Measurements from ENCODE around the gene AREG.

Gene AREG

DNA sequence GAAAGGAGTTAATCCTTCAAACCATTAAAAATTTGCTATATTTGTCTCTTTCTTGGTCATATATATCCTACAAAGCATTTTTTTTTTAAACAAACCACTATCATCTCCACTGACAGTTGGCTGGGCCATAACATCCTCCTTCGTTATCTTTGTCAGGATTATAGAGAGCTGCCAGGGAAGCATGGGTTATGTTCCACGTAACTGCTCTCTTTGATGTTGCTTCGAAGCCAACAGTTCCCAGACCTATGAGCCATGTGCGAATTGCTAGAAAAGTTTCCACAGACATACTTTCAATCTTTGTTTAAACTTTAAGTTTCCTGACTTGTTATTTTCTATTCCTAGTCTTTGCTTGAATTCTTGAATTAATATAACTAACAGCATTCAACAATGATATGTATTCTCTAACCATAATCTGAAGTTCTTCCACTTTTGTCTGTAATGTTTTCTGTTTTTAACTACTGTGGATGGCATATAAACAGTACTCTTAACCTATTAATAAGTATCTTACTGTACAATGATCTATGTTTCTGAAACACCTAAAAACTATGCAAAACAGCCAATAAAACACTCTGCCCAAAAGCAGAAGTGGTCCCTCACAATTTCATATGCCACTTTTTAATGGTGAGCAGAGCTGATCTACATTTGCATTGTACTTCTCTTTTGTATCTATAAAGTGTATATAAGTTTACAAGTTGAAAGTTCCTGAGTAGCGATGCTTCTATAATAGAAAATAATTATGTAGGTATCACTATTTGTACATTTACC, 42.1 kb upstream of the AREG start:
- Mint-ChIP-seq H3K36me3 (ENCODE audit: low read depth) (no peaks in the 10 kb centered on the region), H3K27ac (no peak overlapping the region), H3K27me3 (ENCODE audit: low read depth, poor library complexity) (peaks cover 3% of the 10 kb centered on the region), H3K9me3 (peaks cover 15% of the 10 kb centered on the region), H3K4me3 (no peak overlapping the region), H3K4me1 (no peaks in the 10 kb centered on the region)
- TF ChIP-seq, protein P1, sequence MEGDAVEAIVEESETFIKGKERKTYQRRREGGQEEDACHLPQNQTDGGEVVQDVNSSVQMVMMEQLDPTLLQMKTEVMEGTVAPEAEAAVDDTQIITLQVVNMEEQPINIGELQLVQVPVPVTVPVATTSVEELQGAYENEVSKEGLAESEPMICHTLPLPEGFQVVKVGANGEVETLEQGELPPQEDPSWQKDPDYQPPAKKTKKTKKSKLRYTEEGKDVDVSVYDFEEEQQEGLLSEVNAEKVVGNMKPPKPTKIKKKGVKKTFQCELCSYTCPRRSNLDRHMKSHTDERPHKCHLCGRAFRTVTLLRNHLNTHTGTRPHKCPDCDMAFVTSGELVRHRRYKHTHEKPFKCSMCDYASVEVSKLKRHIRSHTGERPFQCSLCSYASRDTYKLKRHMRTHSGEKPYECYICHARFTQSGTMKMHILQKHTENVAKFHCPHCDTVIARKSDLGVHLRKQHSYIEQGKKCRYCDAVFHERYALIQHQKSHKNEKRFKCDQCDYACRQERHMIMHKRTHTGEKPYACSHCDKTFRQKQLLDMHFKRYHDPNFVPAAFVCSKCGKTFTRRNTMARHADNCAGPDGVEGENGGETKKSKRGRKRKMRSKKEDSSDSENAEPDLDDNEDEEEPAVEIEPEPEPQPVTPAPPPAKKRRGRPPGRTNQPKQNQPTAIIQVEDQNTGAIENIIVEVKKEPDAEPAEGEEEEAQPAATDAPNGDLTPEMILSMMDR (IDR thresholded peaks at IDR 0.05) = no peak
- DNase-seq = no peak

DNA sequence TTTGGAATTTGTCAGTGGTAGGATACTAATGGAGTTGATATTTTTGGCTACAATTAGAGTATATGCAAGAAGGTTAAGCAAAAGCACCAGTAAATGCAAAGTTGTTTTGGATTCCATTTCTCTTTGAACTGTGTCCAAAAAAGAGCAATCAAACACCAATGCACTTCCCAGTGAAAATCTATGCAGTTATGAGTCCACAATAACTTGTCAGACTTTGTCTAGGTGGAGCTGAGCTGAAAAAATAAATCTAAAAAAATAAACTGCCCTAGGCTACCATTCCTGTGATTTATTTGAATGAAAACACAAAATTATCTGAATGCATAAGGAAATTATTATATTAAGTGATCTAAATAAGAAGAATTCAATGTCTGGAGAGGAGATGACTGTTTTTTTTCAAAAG, 37.0 kb upstream of the AREG start:
- TF ChIP-seq, protein P1 (IDR thresholded peaks at IDR 0.05) = no peak
- Mint-ChIP-seq H3K27me3 (ENCODE audit: low read depth, poor library complexity) (no peaks in the 10 kb centered on the region), H3K4me3 (no peak overlapping the region), H3K9me3 (no peaks in the 10 kb centered on the region), H3K36me3 (ENCODE audit: low read depth) (no peaks in the 10 kb centered on the region), H3K27ac (no peak overlapping the region), H3K4me1 (peaks cover 12% of the 10 kb centered on the region)
- no peak for DNase-seq

GRCh38 chr4:74408639-74409038, 36.3 kb upstream of the AREG start:
- Mint-ChIP-seq H3K27me3 (ENCODE audit: low read depth, poor library complexity) (no peaks in the 10 kb centered on the region), H3K36me3 (ENCODE audit: low read depth) (no peaks in the 10 kb centered on the region), H3K27ac (no peak overlapping the region), H3K4me3 (no peak overlapping the region), H3K4me1 (peaks cover 12% of the 10 kb centered on the region), H3K9me3 (no peaks in the 10 kb centered on the region)
- TF ChIP-seq, protein P1 (IDR thresholded peaks at IDR 0.05) = no peak
- DNase-seq = no peak

- no peak for DNase-seq
- Mint-ChIP-seq H3K4me1 (peaks cover 12% of the 10 kb centered on the region), H3K36me3 (ENCODE audit: low read depth) (no peaks in the 10 kb centered on the region), H3K9me3 (no peaks in the 10 kb centered on the region), H3K4me3 (no peak overlapping the region), H3K27me3 (ENCODE audit: low read depth, poor library complexity) (no peaks in the 10 kb centered on the region), H3K27ac (no peak overlapping the region)
- TF ChIP-seq, protein P1 (IDR thresholded peaks at IDR 0.05) = no peak
Observed at GRCh38 chr4:74410272-74410671, 34.7 kb upstream of the AREG start.

DNA sequence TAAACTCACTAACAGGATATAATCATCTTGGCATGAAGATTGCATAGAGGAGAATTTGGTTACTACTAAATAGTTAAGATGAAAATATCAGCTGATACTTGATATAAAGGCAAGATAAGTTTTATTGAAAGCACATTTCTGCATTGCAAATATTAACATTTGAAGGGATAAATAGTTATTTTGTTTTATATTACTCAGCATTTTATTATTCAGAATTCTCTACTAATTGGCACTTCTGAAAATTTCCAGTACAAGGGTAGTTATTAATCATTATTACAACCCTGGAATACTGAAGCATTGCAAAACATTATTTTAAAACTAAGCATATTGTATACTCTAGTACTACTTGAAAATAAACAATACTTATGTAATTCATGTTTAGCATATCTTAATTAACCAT, 32.7 kb upstream of the AREG start:
- TF ChIP-seq, protein P1 (IDR thresholded peaks at IDR 0.05) = no peak
- H3K9me3 Mint-ChIP-seq = no peaks in the 10 kb centered on the region
- H3K4me1 Mint-ChIP-seq = peaks cover 12% of the 10 kb centered on the region

DNA sequence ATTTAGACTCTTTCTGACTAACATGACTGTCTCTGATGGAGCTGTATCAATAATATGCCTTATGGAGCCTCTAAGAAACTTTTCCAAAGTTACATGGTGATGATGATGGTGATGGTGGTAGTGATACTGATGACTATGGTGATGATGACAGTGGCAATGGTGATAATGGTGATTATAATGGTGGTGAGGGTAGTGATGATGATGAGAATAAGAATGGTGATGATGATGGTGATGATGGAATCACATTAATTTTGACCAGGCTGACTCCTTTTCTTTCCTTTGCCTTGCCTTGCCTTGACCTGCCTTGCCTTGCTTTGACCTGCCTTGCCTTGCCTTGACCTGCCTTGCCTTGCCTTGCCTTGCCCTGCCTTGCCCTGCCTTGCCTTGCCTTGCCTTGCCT, 31.7 kb upstream of the AREG start:
- TF ChIP-seq, protein P1 (IDR thresholded peaks at IDR 0.05) = no peak
- Mint-ChIP-seq H3K4me3 (no peak overlapping the region), H3K9me3 (no peaks in the 10 kb centered on the region), H3K4me1 (peaks cover 12% of the 10 kb centered on the region), H3K36me3 (ENCODE audit: low read depth) (no peaks in the 10 kb centered on the region), H3K27me3 (ENCODE audit: low read depth, poor library complexity) (peaks cover 1% of the 10 kb centered on the region), H3K27ac (no peak overlapping the region)
- no peak for DNase-seq

More for the DNA sequence above, 32.7 kb upstream of the AREG start:
- Mint-ChIP-seq H3K36me3 (ENCODE audit: low read depth) (no peaks in the 10 kb centered on the region), H3K4me3 (no peak overlapping the region), H3K27me3 (ENCODE audit: low read depth, poor library complexity) (no peaks in the 10 kb centered on the region), H3K27ac (no peak overlapping the region)
- DNase-seq = no peak

Data from nephron progenitor cell (in vitro differentiated cells).